Loucy (cell line): ENCODE measurements around the gene PGA4.
"Not testable (repeated sequence)": the region's sequence is repeated elsewhere in the genome, so short reads cannot be mapped to it uniquely, and the experiment has no call there.

Experiments used
- H2AFZ ChIP-seq: fragments of 200-600 bp; sonication (generic); 2 replicates; pipeline ENCODE4 v1.6.0; 2016; ENCODE audit warnings: antibody characterized with exemption, mild to moderate bottlenecking, low read length, moderate library complexity
- H3F3A ChIP-seq: fragments of 200-600 bp; 2 replicates; pipeline ENCODE4 v1.6.0; 2016; ENCODE audit warnings: antibody characterized with exemption, low read depth, mild to moderate bottlenecking
- H3K27me3 ChIP-seq: fragments of 200-600 bp; sonication (generic); 2 replicates; pipeline ENCODE4 v1.6.1; 2014; ENCODE audit warnings: low read length, mild to moderate bottlenecking; ENCODE audit not compliant: insufficient read depth, poor library complexity, severe bottlenecking
- H3K36me3 ChIP-seq: fragments of 200-600 bp; sonication (generic); 2 replicates; pipeline ENCODE4 v1.6.1; 2016; ENCODE audit warnings: low read length; ENCODE audit not compliant: insufficient read depth
- H3K4me1 ChIP-seq: fragments of 200-600 bp; sonication (generic); 2 replicates; pipeline ENCODE4 v1.5.1; 2014; ENCODE audit warnings: low read length, mild to moderate bottlenecking; ENCODE audit not compliant: insufficient read depth, poor library complexity, severe bottlenecking
- H3K4me2 ChIP-seq: fragments of 200-600 bp; sonication (generic); 2 replicates; pipeline ENCODE4 v1.6.0; 2014; ENCODE audit warnings: antibody characterized with exemption, low read length, low read depth, mild to moderate bottlenecking; ENCODE audit not compliant: poor library complexity, severe bottlenecking
- H3K4me3 ChIP-seq: fragments of 200-600 bp; sonication (generic); 2 replicates; pipeline ENCODE4 v1.5.1; 2014; ENCODE audit warnings: low read length, mild to moderate bottlenecking, mixed read lengths; ENCODE audit not compliant: poor library complexity, severe bottlenecking
- H3K79me2 ChIP-seq: fragments of 200-600 bp; sonication (generic); 2 replicates; pipeline ENCODE4 v1.6.1; 2014; ENCODE audit warnings: low read length; ENCODE audit not compliant: insufficient read depth
- H3K9ac ChIP-seq: fragments of 200-600 bp; sonication (generic); 2 replicates; pipeline ENCODE4 v1.6.0; 2014; ENCODE audit warnings: mild to moderate bottlenecking, low read depth, low read length, moderate library complexity; ENCODE audit not compliant: poor library complexity, severe bottlenecking
- H3K9me2 ChIP-seq: fragments of 200-600 bp; sonication (generic); replicated peaks from 2 replicates; pipeline ENCODE4 v1.6.1; 2016; ENCODE audit warnings: low read depth, low read length, mixed read lengths
- H3K9me3 ChIP-seq: fragments of 200-600 bp; sonication (generic); 2 replicates; pipeline ENCODE4 v1.6.1; 2014; ENCODE audit warnings: mild to moderate bottlenecking, antibody characterized with exemption, low read length, low read depth; ENCODE audit not compliant: insufficient read depth
- H4K20me1 ChIP-seq: fragments of 200-600 bp; sonication (generic); 2 replicates; pipeline ENCODE4 v1.6.0; 2014; ENCODE audit warnings: antibody characterized with exemption, low read length, mild to moderate bottlenecking; ENCODE audit not compliant: insufficient read depth, poor library complexity, severe bottlenecking
- CTCF ChIP-seq: fragments of 200-600 bp; sonication (generic); conservative IDR thresholded peaks from 2 replicates; pipeline ENCODE4 v1.5.1; 2014; ENCODE audit warnings: mild to moderate bottlenecking, antibody characterized with exemption, low read length
- EZH2phosphoT487 ChIP-seq: fragments of 200-600 bp; IDR thresholded peaks from 2 replicates; pipeline ENCODE4 v1.6.1; 2018; ENCODE audit warnings: antibody characterized with exemption, mild to moderate bottlenecking, moderate library complexity, borderline replicate concordance

PGA4 gene

GRCh38 chr11:61250796-61251765 lies 28.9 kb downstream of the PGA4 start:
- H2AFZ ChIP-seq, H3K79me2 ChIP-seq, H3K9me2 ChIP-seq, H3K4me2 ChIP-seq, H3K9ac ChIP-seq, H3K27me3 ChIP-seq, H4K20me1 ChIP-seq, H3K4me1 ChIP-seq, H3F3A ChIP-seq, H3K36me3 ChIP-seq, H3K4me3 ChIP-seq, H3K9me3 ChIP-seq: not testable (repeated sequence)

GRCh38 chr11:61252332-61252731 lies 30.2 kb downstream of the PGA4 start:
- H3K9me3 ChIP-seq, H3F3A ChIP-seq, H4K20me1 ChIP-seq, H3K4me2 ChIP-seq, H3K4me3 ChIP-seq, H2AFZ ChIP-seq, H3K27me3 ChIP-seq, H3K79me2 ChIP-seq, H3K9ac ChIP-seq, H3K9me2 ChIP-seq, H3K4me1 ChIP-seq, H3K36me3 ChIP-seq: not testable (repeated sequence)

- Histone ChIP-seq H2AFZ (peak overlapping the region; percentile 60), H3K36me3 (no peaks in the 10 kb centered on the region), H3K4me2 (no peak overlapping the region), H3K4me3 (no peak overlapping the region), H3K9me2 (no peaks in the 10 kb centered on the region), H3K9ac (no peak overlapping the region), H3K79me2 (no peaks in the 10 kb centered on the region), H3K27me3 (no peaks in the 10 kb centered on the region), H4K20me1 (no peaks in the 10 kb centered on the region), H3K9me3 (no peaks in the 10 kb centered on the region), H3K4me1 (no peaks in the 10 kb centered on the region), H3F3A (no peaks in the 10 kb centered on the region)
- no peak for TF ChIP-seq EZH2phosphoT487
- peak; percentile 83 for TF ChIP-seq CTCF
These were observed 32.4 kb downstream of the PGA4 start for GRCh38 chr11:61254403-61255025.

- no peaks in the 10 kb centered on the region for H3F3A ChIP-seq
- H3K9ac ChIP-seq, result no peak overlapping the region
- H3K4me3 ChIP-seq, result no peak overlapping the region
- H3K4me2 ChIP-seq, result no peak overlapping the region
- H3K27me3 ChIP-seq, result no peaks in the 10 kb centered on the region
- no peak overlapping the region for H2AFZ ChIP-seq
- no peaks in the 10 kb centered on the region for H3K9me2 ChIP-seq
- no peaks in the 10 kb centered on the region for H3K4me1 ChIP-seq
- H3K9me3 ChIP-seq, result no peaks in the 10 kb centered on the region
- no peaks in the 10 kb centered on the region for H4K20me1 ChIP-seq
- no peaks in the 10 kb centered on the region for H3K36me3 ChIP-seq
- TF ChIP-seq EZH2phosphoT487, result no peak
- TF ChIP-seq CTCF, result no peak
- no peaks in the 10 kb centered on the region for H3K79me2 ChIP-seq
These were observed 34.7 kb downstream of the PGA4 start for GRCh38 chr11:61256710-61257482.
